ENCODE data around the gene GTF2H4.
"Not testable (repeated sequence)": the region's sequence is repeated elsewhere in the genome, so short reads cannot be mapped to it uniquely, and the experiment has no call there.

Gene GTF2H4

GRCh38 chr6:30907758-30908591 is at the start of gene GTF2H4:
Gene GTF2H4, plus strand, starts transcription at chr6:30908207.
- DNase-seq: peak; percentile 63

GRCh38 chr6:30859726-30860125 is 48.3 kb upstream of the GTF2H4 start:
- DNase-seq: not testable (repeated sequence)

- DNase-seq: no peak
These were observed 46.6 kb upstream of the GTF2H4 start for GRCh38 chr6:30861257-30862048.

- DNase-seq: no peak
These were observed 45.7 kb upstream of the GTF2H4 start for GRCh38 chr6:30862156-30862875.

GRCh38 chr6:30864325-30864724 is 43.7 kb upstream of the GTF2H4 start:
- no peak for DNase-seq

GRCh38 chr6:30869241-30869749 is 38.7 kb upstream of the GTF2H4 start:
- DNase-seq: not testable (repeated sequence)

- DNase-seq: no peak
These were observed 37.5 kb upstream of the GTF2H4 start for GRCh38 chr6:30870546-30870945.

GRCh38 chr6:30871592-30872183 is 36.3 kb upstream of the GTF2H4 start:
- no peak for DNase-seq

GRCh38 chr6:30873137-30873640 is 34.8 kb upstream of the GTF2H4 start:
- DNase-seq: no peak

GRCh38 chr6:30873795-30874194 is 34.2 kb upstream of the GTF2H4 start:
- not testable (repeated sequence) for DNase-seq

- DNase-seq: no peak
These were observed 32.6 kb upstream of the GTF2H4 start for GRCh38 chr6:30875244-30876038.

- no peak for DNase-seq
These were observed 31.8 kb upstream of the GTF2H4 start for GRCh38 chr6:30876039-30876730.

GRCh38 chr6:30877419-30878262 is 30.4 kb upstream of the GTF2H4 start:
- peak; percentile 21 for DNase-seq

- DNase-seq: no peak
These were observed 28.2 kb upstream of the GTF2H4 start for GRCh38 chr6:30879684-30880427.

GRCh38 chr6:30880698-30881252 is 27.2 kb upstream of the GTF2H4 start:
- DNase-seq: no peak

- DNase-seq: no peak
These were observed 26.4 kb upstream of the GTF2H4 start for GRCh38 chr6:30881392-30882203.

GRCh38 chr6:30882204-30882758 is 25.7 kb upstream of the GTF2H4 start:
- DNase-seq: no peak
